ENCODE data around the gene CDK5RAP3. TPM values are rescaled to one million over a fixed set of nuclear protein-coding genes. Genes with fewer than 3 reads are reported as not detected.

The CDK5RAP3 gene
- total and polyA plus RNA-seq, 2 experiments from 2014 or later: 92.6 to 106 TPM

- Mint-ChIP-seq H3K36me3 (ENCODE audit: low read depth) (no peaks in the 10 kb centered on the region), H3K27me3 (ENCODE audit: insufficient read depth, low read depth, poor library complexity) (peaks cover 23% of the 10 kb centered on the region), H3K4me3 (no peak overlapping the region), H3K27ac (no peak overlapping the region), H3K4me1 (peaks cover 46% of the 10 kb centered on the region), H3K9me3 (no peaks in the 10 kb centered on the region; the same call in 2 of the 3 replicates)
- ATAC-seq (no peak), DNase-seq (ENCODE audit: low spot score) (no peak)
- no peak for TF ChIP-seq JUNB (IDR thresholded peaks at IDR 0.05; ENCODE audit: unreplicated experiment)
- TF ChIP-seq, protein P1, sequence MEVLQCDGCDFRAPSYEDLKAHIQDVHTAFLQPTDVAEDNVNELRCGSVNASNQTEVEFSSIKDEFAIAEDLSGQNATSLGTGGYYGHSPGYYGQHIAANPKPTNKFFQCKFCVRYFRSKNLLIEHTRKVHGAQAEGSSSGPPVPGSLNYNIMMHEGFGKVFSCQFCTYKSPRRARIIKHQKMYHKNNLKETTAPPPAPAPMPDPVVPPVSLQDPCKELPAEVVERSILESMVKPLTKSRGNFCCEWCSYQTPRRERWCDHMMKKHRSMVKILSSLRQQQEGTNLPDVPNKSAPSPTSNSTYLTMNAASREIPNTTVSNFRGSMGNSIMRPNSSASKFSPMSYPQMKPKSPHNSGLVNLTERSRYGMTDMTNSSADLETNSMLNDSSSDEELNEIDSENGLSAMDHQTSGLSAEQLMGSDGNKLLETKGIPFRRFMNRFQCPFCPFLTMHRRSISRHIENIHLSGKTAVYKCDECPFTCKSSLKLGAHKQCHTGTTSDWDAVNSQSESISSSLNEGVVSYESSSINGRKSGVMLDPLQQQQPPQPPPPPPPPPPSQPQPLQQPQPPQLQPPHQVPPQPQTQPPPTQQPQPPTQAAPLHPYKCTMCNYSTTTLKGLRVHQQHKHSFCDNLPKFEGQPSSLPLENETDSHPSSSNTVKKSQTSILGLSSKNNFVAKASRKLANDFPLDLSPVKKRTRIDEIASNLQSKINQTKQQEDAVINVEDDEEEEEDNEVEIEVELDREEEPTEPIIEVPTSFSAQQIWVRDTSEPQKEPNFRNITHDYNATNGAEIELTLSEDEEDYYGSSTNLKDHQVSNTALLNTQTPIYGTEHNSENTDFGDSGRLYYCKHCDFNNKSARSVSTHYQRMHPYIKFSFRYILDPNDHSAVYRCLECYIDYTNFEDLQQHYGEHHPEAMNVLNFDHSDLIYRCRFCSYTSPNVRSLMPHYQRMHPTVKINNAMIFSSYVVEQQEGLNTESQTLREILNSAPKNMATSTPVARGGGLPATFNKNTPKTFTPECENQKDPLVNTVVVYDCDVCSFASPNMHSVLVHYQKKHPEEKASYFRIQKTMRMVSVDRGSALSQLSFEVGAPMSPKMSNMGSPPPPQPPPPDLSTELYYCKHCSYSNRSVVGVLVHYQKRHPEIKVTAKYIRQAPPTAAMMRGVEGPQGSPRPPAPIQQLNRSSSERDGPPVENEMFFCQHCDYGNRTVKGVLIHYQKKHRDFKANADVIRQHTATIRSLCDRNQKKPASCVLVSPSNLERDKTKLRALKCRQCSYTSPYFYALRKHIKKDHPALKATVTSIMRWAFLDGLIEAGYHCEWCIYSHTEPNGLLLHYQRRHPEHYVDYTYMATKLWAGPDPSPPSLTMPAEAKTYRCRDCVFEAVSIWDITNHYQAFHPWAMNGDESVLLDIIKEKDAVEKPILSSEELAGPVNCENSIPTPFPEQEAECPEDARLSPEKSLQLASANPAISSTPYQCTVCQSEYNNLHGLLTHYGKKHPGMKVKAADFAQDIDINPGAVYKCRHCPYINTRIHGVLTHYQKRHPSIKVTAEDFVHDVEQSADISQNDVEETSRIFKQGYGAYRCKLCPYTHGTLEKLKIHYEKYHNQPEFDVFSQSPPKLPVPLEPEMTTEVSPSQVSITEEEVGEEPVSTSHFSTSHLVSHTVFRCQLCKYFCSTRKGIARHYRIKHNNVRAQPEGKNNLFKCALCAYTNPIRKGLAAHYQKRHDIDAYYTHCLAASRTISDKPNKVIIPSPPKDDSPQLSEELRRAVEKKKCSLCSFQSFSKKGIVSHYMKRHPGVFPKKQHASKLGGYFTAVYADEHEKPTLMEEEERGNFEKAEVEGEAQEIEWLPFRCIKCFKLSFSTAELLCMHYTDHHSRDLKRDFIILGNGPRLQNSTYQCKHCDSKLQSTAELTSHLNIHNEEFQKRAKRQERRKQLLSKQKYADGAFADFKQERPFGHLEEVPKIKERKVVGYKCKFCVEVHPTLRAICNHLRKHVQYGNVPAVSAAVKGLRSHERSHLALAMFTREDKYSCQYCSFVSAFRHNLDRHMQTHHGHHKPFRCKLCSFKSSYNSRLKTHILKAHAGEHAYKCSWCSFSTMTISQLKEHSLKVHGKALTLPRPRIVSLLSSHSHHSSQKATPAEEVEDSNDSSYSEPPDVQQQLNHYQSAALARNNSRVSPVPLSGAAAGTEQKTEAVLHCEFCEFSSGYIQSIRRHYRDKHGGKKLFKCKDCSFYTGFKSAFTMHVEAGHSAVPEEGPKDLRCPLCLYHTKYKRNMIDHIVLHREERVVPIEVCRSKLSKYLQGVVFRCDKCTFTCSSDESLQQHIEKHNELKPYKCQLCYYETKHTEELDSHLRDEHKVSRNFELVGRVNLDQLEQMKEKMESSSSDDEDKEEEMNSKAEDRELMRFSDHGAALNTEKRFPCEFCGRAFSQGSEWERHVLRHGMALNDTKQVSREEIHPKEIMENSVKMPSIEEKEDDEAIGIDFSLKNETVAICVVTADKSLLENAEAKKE (CRISPR knock-in tag; IDR thresholded peaks at IDR 0.05): no peak
- no peak for TF ChIP-seq STAT1 (IDR thresholded peaks at IDR 0.05; ENCODE audit: unreplicated experiment)
- TF ChIP-seq CREB1 (CRISPR knock-in tag; IDR thresholded peaks at IDR 0.05; ENCODE audit: low read depth): no peak
- TF ChIP-seq EZH2 (IDR thresholded peaks at IDR 0.05; ENCODE audit: low read depth, unreplicated experiment): no peak
- TF ChIP-seq, protein P2, sequence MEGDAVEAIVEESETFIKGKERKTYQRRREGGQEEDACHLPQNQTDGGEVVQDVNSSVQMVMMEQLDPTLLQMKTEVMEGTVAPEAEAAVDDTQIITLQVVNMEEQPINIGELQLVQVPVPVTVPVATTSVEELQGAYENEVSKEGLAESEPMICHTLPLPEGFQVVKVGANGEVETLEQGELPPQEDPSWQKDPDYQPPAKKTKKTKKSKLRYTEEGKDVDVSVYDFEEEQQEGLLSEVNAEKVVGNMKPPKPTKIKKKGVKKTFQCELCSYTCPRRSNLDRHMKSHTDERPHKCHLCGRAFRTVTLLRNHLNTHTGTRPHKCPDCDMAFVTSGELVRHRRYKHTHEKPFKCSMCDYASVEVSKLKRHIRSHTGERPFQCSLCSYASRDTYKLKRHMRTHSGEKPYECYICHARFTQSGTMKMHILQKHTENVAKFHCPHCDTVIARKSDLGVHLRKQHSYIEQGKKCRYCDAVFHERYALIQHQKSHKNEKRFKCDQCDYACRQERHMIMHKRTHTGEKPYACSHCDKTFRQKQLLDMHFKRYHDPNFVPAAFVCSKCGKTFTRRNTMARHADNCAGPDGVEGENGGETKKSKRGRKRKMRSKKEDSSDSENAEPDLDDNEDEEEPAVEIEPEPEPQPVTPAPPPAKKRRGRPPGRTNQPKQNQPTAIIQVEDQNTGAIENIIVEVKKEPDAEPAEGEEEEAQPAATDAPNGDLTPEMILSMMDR (conservative IDR thresholded peaks at IDR 0.05; ENCODE audit: low read depth in 2 of 2): no peak
- TF ChIP-seq ZNF331 (CRISPR knock-in tag; IDR thresholded peaks at IDR 0.05; ENCODE audit: low read depth): no peak
- no peak for TF ChIP-seq NANOG (IDR thresholded peaks at IDR 0.05; ENCODE audit: borderline replicate concordance)
- TF ChIP-seq POLR2AphosphoS5 (IDR thresholded peaks at IDR 0.05; ENCODE audit: low read depth): no peak
- TF ChIP-seq, protein P3, sequence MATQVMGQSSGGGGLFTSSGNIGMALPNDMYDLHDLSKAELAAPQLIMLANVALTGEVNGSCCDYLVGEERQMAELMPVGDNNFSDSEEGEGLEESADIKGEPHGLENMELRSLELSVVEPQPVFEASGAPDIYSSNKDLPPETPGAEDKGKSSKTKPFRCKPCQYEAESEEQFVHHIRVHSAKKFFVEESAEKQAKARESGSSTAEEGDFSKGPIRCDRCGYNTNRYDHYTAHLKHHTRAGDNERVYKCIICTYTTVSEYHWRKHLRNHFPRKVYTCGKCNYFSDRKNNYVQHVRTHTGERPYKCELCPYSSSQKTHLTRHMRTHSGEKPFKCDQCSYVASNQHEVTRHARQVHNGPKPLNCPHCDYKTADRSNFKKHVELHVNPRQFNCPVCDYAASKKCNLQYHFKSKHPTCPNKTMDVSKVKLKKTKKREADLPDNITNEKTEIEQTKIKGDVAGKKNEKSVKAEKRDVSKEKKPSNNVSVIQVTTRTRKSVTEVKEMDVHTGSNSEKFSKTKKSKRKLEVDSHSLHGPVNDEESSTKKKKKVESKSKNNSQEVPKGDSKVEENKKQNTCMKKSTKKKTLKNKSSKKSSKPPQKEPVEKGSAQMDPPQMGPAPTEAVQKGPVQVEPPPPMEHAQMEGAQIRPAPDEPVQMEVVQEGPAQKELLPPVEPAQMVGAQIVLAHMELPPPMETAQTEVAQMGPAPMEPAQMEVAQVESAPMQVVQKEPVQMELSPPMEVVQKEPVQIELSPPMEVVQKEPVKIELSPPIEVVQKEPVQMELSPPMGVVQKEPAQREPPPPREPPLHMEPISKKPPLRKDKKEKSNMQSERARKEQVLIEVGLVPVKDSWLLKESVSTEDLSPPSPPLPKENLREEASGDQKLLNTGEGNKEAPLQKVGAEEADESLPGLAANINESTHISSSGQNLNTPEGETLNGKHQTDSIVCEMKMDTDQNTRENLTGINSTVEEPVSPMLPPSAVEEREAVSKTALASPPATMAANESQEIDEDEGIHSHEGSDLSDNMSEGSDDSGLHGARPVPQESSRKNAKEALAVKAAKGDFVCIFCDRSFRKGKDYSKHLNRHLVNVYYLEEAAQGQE (IDR thresholded peaks at IDR 0.05; ENCODE audit: unreplicated experiment): no peak
- no peak for TF ChIP-seq ZNF114 (CRISPR knock-in tag; IDR thresholded peaks at IDR 0.05)
- Histone ChIP-seq H3K4me3 (no peak overlapping the region), H3K4me1 (ENCODE audit: insufficient read depth) (peaks cover 40% of the 10 kb centered on the region), H3K36me3 (ENCODE audit: insufficient read depth) (no peaks in the 10 kb centered on the region), H2AFZ (no peak overlapping the region; the same call in 1 of the 2 replicates), H3F3A (replicated peaks; ENCODE audit: low read depth) (peaks cover 14% of the 10 kb centered on the region), H3K9me2 (ENCODE audit: insufficient read depth) (no peaks in the 10 kb centered on the region), H3K79me2 (replicated peaks; ENCODE audit: insufficient read depth) (no peaks in the 10 kb centered on the region), H3K27me3 (ENCODE audit: insufficient read depth) (peaks cover 6% of the 10 kb centered on the region; the same call in 1 of the 2 replicates), H3K4me2 (no peak overlapping the region), H4K20me1 (replicated peaks; ENCODE audit: insufficient read depth) (no peaks in the 10 kb centered on the region), H3K27ac (ENCODE audit: low read depth) (no peak overlapping the region)
These were observed 36.2 kb downstream of the CDK5RAP3 start for GRCh38 chr17:48006936-48007709.
